ENCODE data around the gene NACC2. TPM values are rescaled to one million over a fixed set of nuclear protein-coding genes. Genes with fewer than 3 reads are reported as not detected.

Gene NACC2
- 8.1 and 8.6 TPM in 2 replicates for total RNA-seq
- long read RNA-seq, partial matches to known transcripts, result 0 of 5 reads
- long read RNA-seq, other reads (novel, unspliced or antisense), result 5 of 5 reads

DNA sequence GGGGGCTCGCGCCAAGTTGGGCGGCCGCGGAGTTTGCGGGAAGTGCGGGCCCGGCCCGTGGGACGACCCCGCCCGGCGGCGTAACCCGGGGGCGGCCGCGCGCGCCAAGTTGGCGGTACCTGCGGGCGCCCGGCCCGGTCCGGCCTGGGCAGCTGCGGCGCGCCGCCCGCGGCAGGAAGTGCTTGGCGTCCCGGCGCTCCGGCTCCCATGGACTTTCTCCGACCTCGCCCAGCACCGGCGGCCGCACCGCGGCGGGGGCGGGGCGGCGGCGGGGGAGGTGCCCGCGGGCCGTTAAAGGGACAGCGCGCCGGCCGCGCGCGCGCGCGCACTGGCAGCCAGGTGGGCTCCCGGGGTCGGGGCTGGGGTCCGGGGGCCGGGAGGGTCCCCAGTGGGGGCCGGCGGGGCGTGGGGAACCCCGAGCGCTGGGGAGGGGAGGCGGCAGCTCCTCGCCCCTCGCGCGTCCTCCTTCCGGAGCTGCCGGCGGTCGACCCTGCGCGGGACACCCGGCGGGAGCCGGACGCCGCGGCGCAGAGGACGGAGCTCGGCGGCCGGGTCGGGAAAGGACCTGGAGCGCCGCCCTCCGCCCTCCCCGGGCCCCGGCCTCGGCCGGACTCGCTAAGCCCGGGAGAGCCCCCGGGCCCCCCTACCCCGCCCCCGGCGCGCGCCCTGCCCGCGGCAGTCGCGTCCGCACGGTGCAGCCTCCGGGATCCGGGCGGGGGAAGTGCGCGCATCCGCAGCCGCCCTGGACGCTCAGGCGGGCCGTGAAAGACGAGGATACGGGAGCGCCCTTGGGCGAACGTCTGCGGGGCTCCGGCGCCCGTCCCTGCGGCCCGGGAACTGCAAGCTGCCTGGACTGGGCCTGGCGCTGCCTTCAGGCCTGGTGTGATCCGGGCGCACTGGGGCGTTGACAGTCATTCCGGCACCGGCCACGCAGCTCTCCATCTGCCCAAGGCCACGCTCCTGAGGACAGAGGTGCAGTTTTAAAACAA, at the start of gene NACC2:
TSS of gene NACC2 (minus strand) at position 220 of the 989 bp plus-strand sequence. CDS start 44,768 bp downstream, outside the sequence.
- TF ChIP-seq CTCF (conservative IDR thresholded peaks at IDR 0.05), result no peak
- H3K27ac Mint-ChIP-seq (ENCODE audit: unreplicated experiment), result no peak within 1 kb of the TSS
- no peaks in the 10 kb centered on the region for H3K9me3 Mint-ChIP-seq
- H3K4me1 Mint-ChIP-seq, result peaks cover 11% of the 10 kb centered on the region
- peaks cover 27% of the 10 kb centered on the region for H3K27me3 Mint-ChIP-seq (ENCODE audit: low read depth)
- peak within 1 kb of the TSS; percentile 75 for H3K4me3 Mint-ChIP-seq
- DNase-seq (ENCODE audit: low read depth, low spot score), result no peak
- no peaks in the 10 kb centered on the region for H3K36me3 Mint-ChIP-seq (ENCODE audit: low read depth)

GRCh38 chr9:136144450-136144849, 49.4 kb upstream of the NACC2 start:
- no peak overlapping the region for H3K4me3 Mint-ChIP-seq
- peaks cover 10% of the 10 kb centered on the region for H3K4me1 Mint-ChIP-seq
- H3K27ac Mint-ChIP-seq (ENCODE audit: unreplicated experiment), result no peak overlapping the region
- H3K27me3 Mint-ChIP-seq (ENCODE audit: low read depth), result peaks cover 38% of the 10 kb centered on the region
- no peaks in the 10 kb centered on the region for H3K36me3 Mint-ChIP-seq (ENCODE audit: low read depth)
- no peak for TF ChIP-seq CTCF (conservative IDR thresholded peaks at IDR 0.05)
- no peak for DNase-seq (ENCODE audit: low read depth, low spot score)
- no peaks in the 10 kb centered on the region for H3K9me3 Mint-ChIP-seq

GRCh38 chr9:136143215-136144001, 48.3 kb upstream of the NACC2 start:
- Mint-ChIP-seq H3K27me3 (ENCODE audit: low read depth) (peaks cover 39% of the 10 kb centered on the region), H3K4me3 (no peak overlapping the region), H3K36me3 (ENCODE audit: low read depth) (no peaks in the 10 kb centered on the region), H3K4me1 (peaks cover 13% of the 10 kb centered on the region), H3K27ac (ENCODE audit: unreplicated experiment) (no peak overlapping the region), H3K9me3 (no peaks in the 10 kb centered on the region)
- DNase-seq (ENCODE audit: low read depth, low spot score), result no peak
- TF ChIP-seq CTCF (conservative IDR thresholded peaks at IDR 0.05), result peak; percentile 51

DNA sequence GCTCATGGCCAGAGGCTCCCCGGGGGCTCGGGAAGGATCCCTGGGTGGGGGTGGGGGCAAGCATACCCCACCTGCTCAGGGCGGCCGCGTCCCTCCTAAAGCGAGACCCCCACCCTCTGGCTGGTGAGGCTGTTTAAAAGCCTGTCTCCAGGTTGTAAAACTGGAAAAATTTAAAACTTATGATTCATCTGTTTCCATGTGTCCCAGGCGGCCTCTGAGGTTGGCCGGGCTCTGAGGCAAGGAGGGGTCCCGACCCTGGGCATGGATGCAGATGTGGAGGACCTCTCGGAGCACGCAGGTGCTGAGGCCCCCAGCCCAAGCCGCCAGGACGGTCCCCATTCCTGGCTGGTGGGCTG, 47.7 kb upstream of the NACC2 start:
- TF ChIP-seq CTCF (conservative IDR thresholded peaks at IDR 0.05), result no peak

GRCh38 chr9:136142414-136142796, 47.3 kb upstream of the NACC2 start:
- Mint-ChIP-seq H3K4me1 (peaks cover 8% of the 10 kb centered on the region), H3K27me3 (ENCODE audit: low read depth) (peaks cover 32% of the 10 kb centered on the region), H3K4me3 (no peak overlapping the region), H3K9me3 (no peaks in the 10 kb centered on the region), H3K27ac (ENCODE audit: unreplicated experiment) (no peak overlapping the region), H3K36me3 (ENCODE audit: low read depth) (no peaks in the 10 kb centered on the region)
- no peak for DNase-seq (ENCODE audit: low read depth, low spot score)
- TF ChIP-seq CTCF (conservative IDR thresholded peaks at IDR 0.05), result no peak

More for the DNA sequence above, 47.7 kb upstream of the NACC2 start:
- Mint-ChIP-seq H3K9me3 (no peaks in the 10 kb centered on the region), H3K27me3 (ENCODE audit: low read depth) (peaks cover 34% of the 10 kb centered on the region), H3K27ac (ENCODE audit: unreplicated experiment) (no peak overlapping the region), H3K4me3 (no peak overlapping the region), H3K4me1 (peaks cover 8% of the 10 kb centered on the region), H3K36me3 (ENCODE audit: low read depth) (no peaks in the 10 kb centered on the region)
- no peak for DNase-seq (ENCODE audit: low read depth, low spot score)

All from neural crest cell (in vitro differentiated cells).